DMS53 (cell line): ENCODE results near the gene LPP.

Experiments used
- DNase-seq: peaks from one replicate; lab custom pipeline; 2025; lab: John Stamatoyannopoulos, UW

Gene LPP

GRCh38 chr3:188331166-188331565 lies 177.2 kb downstream of the LPP start:
- no peak for DNase-seq

- no peak for DNase-seq
These were observed 178.1 kb downstream of the LPP start for GRCh38 chr3:188332085-188332484.

- no peak for DNase-seq
These were observed 181.7 kb downstream of the LPP start for GRCh38 chr3:188335656-188336055.

- no peak for DNase-seq
These were observed 182.2 kb downstream of the LPP start for GRCh38 chr3:188336178-188336577.

- DNase-seq = no peak
These were observed 183.3 kb downstream of the LPP start for GRCh38 chr3:188337232-188337631.

GRCh38 chr3:188338086-188338485 lies 184.1 kb downstream of the LPP start:
- DNase-seq = no peak

GRCh38 chr3:188339410-188340295 lies 185.7 kb downstream of the LPP start:
- no peak for DNase-seq

- no peak for DNase-seq
These were observed 187.5 kb downstream of the LPP start for GRCh38 chr3:188341501-188341900.

GRCh38 chr3:188342991-188343732 lies 189.2 kb downstream of the LPP start:
- DNase-seq = no peak

- DNase-seq = no peak
These were observed 189.9 kb downstream of the LPP start for GRCh38 chr3:188343894-188344293.

GRCh38 chr3:188345223-188345622 lies 191.3 kb downstream of the LPP start:
- no peak for DNase-seq

- DNase-seq = no peak
These were observed 194.7 kb downstream of the LPP start for GRCh38 chr3:188348435-188349244.

- no peak for DNase-seq
These were observed 195.5 kb downstream of the LPP start for GRCh38 chr3:188349351-188349901.

GRCh38 chr3:188349933-188350332 lies 196.0 kb downstream of the LPP start:
- DNase-seq = no peak

GRCh38 chr3:188350961-188351360 lies 197.0 kb downstream of the LPP start:
- no peak for DNase-seq

- no peak for DNase-seq
These were observed 197.7 kb downstream of the LPP start for GRCh38 chr3:188351648-188352047.

GRCh38 chr3:188352196-188352927 lies 198.4 kb downstream of the LPP start:
- no peak for DNase-seq

GRCh38 chr3:188353426-188353825 lies 199.5 kb downstream of the LPP start:
- DNase-seq = no peak

- no peak for DNase-seq
These were observed 205.0 kb downstream of the LPP start for GRCh38 chr3:188358787-188359493.

- no peak for DNase-seq
These were observed 206.5 kb downstream of the LPP start for GRCh38 chr3:188360364-188360881.
